NCI-H1105 (cell line): ENCODE results near the gene PRRT4.
A peak's percentile ranks its signal among the peaks of the same experiment; 100 is the strongest.

ENCODE experiments used
- DNase-seq: peaks from one replicate; lab custom pipeline; 2025; lab: John Stamatoyannopoulos, UW

The PRRT4 gene

GRCh38 chr7:128344431-128344774 is 17.1 kb downstream of the PRRT4 start:
- DNase-seq: no peak

GRCh38 chr7:128343554-128344430 is 17.7 kb downstream of the PRRT4 start, which contains the start of gene RBM28:
TSS of gene RBM28 (minus strand) at chr7:128343908. CDS start at chr7:128343793, 115 bp downstream.
- DNase-seq: peak; percentile 90

GRCh38 chr7:128341733-128342132 is 19.8 kb downstream of the PRRT4 start:
- DNase-seq: no peak

- no peak for DNase-seq
These were observed 25.8 kb downstream of the PRRT4 start for GRCh38 chr7:128335730-128336129.

- DNase-seq: no peak
These were observed 37.2 kb downstream of the PRRT4 start for GRCh38 chr7:128324368-128324680.

- DNase-seq: no peak
These were observed 37.8 kb downstream of the PRRT4 start for GRCh38 chr7:128323459-128324367.

- no peak for DNase-seq
These were observed 38.5 kb downstream of the PRRT4 start for GRCh38 chr7:128323040-128323439.

- DNase-seq: no peak
These were observed 39.3 kb downstream of the PRRT4 start for GRCh38 chr7:128322040-128322643.

GRCh38 chr7:128321044-128321422 is 40.5 kb downstream of the PRRT4 start:
- DNase-seq: no peak

- no peak for DNase-seq
These were observed 42.8 kb downstream of the PRRT4 start for GRCh38 chr7:128318691-128319090.

GRCh38 chr7:128311013-128311412 is 50.5 kb downstream of the PRRT4 start:
- no peak for DNase-seq

GRCh38 chr7:128310499-128310898 is 51.0 kb downstream of the PRRT4 start:
- no peak for DNase-seq

GRCh38 chr7:128309976-128310375 is 51.5 kb downstream of the PRRT4 start:
- no peak for DNase-seq

- DNase-seq: no peak
These were observed 52.4 kb downstream of the PRRT4 start for GRCh38 chr7:128309124-128309523.

- no peak for DNase-seq
These were observed 54.4 kb downstream of the PRRT4 start for GRCh38 chr7:128307061-128307460.

GRCh38 chr7:128304212-128304611 is 57.3 kb downstream of the PRRT4 start:
- no peak for DNase-seq

GRCh38 chr7:128303643-128304042 is 57.8 kb downstream of the PRRT4 start:
- no peak for DNase-seq

GRCh38 chr7:128303133-128303532 is 58.4 kb downstream of the PRRT4 start:
- DNase-seq: no peak

GRCh38 chr7:128302139-128302538 is 59.4 kb downstream of the PRRT4 start:
- no peak for DNase-seq
